ENCODE data around the gene CACNA1D. TPM values are rescaled to one million over a fixed set of nuclear protein-coding genes. Genes with fewer than 3 reads are reported as not detected.

CACNA1D gene
- total RNA-seq, 1 donor from 2014 or later: 2.8 TPM

- no peaks in the 10 kb centered on the region for H3K9me3 Mint-ChIP-seq
- peaks cover 11% of the 10 kb centered on the region for H3K27me3 Mint-ChIP-seq (ENCODE audit: low read depth)
- no peak overlapping the region for H3K27ac Mint-ChIP-seq
- TF ChIP-seq CTCF (IDR thresholded peaks at IDR 0.05; ENCODE audit: unreplicated experiment): no peak
- DNase-seq (ENCODE audit: low spot score in 2 of 2, unreplicated experiment in 2 of 2): no peak
- H3K4me1 Mint-ChIP-seq: peaks cover 4% of the 10 kb centered on the region
- H3K36me3 Mint-ChIP-seq: no peaks in the 10 kb centered on the region
- no peak overlapping the region for H3K4me3 Mint-ChIP-seq
Observed at GRCh38 chr3:53616971-53617892, 122.8 kb downstream of the CACNA1D start.

GRCh38 chr3:53617893-53618523 is 123.6 kb downstream of the CACNA1D start:
- no peaks in the 10 kb centered on the region for H3K36me3 Mint-ChIP-seq

GRCh38 chr3:53618524-53618906 is 124.1 kb downstream of the CACNA1D start:
- Mint-ChIP-seq H3K36me3 (no peaks in the 10 kb centered on the region), H3K4me3 (no peak overlapping the region), H3K27ac (no peak overlapping the region), H3K4me1 (peaks cover 8% of the 10 kb centered on the region), H3K27me3 (ENCODE audit: low read depth) (peaks cover 11% of the 10 kb centered on the region), H3K9me3 (no peaks in the 10 kb centered on the region)
- no peak for DNase-seq (ENCODE audit: low spot score in 2 of 2, unreplicated experiment in 2 of 2)
- TF ChIP-seq CTCF (IDR thresholded peaks at IDR 0.05; ENCODE audit: unreplicated experiment): no peak

More at GRCh38 chr3:53617893-53618523, 123.6 kb downstream of the CACNA1D start:
- peaks cover 4% of the 10 kb centered on the region for H3K4me1 Mint-ChIP-seq
- DNase-seq (ENCODE audit: low spot score in 2 of 2, unreplicated experiment in 2 of 2): no peak
- H3K27me3 Mint-ChIP-seq (ENCODE audit: low read depth): peaks cover 11% of the 10 kb centered on the region
- no peaks in the 10 kb centered on the region for H3K9me3 Mint-ChIP-seq
- no peak overlapping the region for H3K27ac Mint-ChIP-seq
- no peak overlapping the region for H3K4me3 Mint-ChIP-seq
- TF ChIP-seq CTCF (IDR thresholded peaks at IDR 0.05; ENCODE audit: unreplicated experiment): no peak

- no peaks in the 10 kb centered on the region for H3K9me3 Mint-ChIP-seq
- H3K27me3 Mint-ChIP-seq (ENCODE audit: low read depth): peaks cover 11% of the 10 kb centered on the region
- TF ChIP-seq CTCF (IDR thresholded peaks at IDR 0.05; ENCODE audit: unreplicated experiment): no peak
- no peak overlapping the region for H3K27ac Mint-ChIP-seq
- H3K36me3 Mint-ChIP-seq: no peaks in the 10 kb centered on the region
- no peak for DNase-seq (ENCODE audit: low spot score in 2 of 2, unreplicated experiment in 2 of 2)
- peaks cover 12% of the 10 kb centered on the region for H3K4me1 Mint-ChIP-seq
- no peak overlapping the region for H3K4me3 Mint-ChIP-seq
Observed at GRCh38 chr3:53618936-53619335, 124.5 kb downstream of the CACNA1D start.

GRCh38 chr3:53624061-53624857 is 129.8 kb downstream of the CACNA1D start:
- no peak for DNase-seq (ENCODE audit: low spot score in 2 of 2, unreplicated experiment in 2 of 2)
- Mint-ChIP-seq H3K4me1 (peaks cover 38% of the 10 kb centered on the region), H3K36me3 (no peaks in the 10 kb centered on the region), H3K9me3 (no peaks in the 10 kb centered on the region), H3K4me3 (no peak overlapping the region), H3K27me3 (ENCODE audit: low read depth) (peaks cover 5% of the 10 kb centered on the region), H3K27ac (no peak overlapping the region)
- no peak for TF ChIP-seq CTCF (IDR thresholded peaks at IDR 0.05; ENCODE audit: unreplicated experiment)
